HG03159 (cell line): ENCODE results near the gene NPM3.

Experiments used
- ATAC-seq: cut with Tn5 transposase; IDR thresholded peaks from one replicate; pipeline ENCODE4 v1.9.1; 2021; ENCODE audit warnings: mild to moderate bottlenecking, moderate library complexity; ENCODE audit not compliant: unreplicated experiment

NPM3 gene

GRCh38 chr10:101760510-101760909 is 22.7 kb downstream of the NPM3 start:
- ATAC-seq: no peak

DNA sequence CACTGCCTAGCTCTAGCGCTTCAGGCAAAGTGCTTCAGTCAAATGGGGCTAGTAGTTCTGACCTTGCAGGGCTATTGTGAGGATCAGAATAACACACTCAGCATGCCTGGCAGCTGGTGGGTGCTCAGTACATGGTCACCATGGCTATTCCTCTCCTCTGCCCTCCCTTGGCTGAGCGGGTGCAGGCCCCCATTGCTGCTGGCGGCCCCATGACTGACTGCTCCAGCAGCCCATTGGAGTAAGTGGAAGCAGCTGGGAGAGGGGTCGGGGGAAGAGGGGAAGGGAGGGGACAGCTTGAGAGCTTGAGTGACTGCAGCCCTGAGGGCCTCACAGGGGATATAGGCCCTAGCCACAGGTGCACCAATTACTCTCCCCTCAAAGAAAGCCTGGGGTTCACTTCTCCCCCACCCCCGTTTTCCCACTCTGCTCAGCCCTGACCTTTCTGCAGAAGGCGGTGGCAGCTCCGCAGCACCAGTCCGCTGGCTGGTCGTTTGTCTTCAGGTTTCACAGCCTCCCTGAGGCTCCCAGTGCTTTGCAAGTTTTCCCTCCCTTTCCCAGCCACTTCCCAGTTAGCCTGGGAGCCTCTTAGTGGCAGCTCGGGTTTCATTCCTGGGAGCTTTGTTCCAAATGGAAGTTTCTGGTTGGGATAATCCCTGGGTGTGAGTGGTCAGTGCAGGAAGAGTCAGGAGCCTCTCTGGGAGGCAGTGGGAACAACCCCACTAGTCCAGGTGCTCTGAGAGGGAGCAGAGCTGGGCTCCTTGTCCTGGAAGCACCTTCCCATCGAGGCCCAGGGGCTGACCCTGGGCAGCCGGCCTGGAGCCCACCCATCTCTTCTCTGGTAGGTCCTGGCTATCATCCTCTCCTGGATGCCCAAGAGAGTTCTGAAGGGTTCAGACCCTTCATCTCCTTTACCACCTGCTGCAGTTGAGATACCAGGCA is 23.7 kb downstream of the NPM3 start:
- no peak for ATAC-seq

DNA sequence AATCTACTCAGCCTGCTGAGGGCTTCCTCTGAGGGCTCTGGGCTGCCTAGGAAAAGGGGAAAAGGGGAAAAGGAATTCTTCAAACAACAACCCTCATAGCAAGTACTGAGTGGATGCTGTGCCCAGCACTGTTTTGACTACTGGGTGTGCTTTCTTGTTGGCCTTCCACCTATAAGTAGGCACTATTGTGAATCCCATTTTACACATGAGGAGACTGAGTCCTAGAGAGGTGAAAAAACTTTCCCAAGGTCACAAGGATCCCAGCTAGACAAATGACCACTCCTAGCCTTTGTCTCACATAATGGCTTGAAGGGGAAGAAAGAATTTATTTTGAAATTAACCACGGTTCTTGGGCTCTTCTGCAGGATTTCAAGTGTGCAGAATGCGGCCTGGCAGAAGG is 24.4 kb downstream of the NPM3 start:
- ATAC-seq: no peak

DNA sequence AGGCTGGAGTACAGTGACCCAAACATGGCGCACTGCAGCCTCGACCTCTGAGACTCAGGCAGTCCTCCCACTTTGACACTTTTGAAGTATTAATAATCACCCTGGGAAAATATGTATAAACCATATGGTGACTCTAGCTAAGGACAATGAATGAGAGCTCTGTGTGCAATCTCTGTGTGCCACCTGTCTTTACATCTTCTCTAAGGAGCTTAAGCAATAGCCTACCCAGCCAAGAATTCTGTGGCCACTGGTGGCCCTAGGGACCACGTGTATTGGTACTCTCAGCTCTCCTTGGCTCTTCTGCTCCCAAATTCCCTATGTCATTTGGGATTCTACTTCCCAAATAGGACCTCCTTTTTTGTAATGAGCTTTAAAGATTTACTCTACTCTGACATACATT is 31.0 kb downstream of the NPM3 start:
- no peak for ATAC-seq

DNA sequence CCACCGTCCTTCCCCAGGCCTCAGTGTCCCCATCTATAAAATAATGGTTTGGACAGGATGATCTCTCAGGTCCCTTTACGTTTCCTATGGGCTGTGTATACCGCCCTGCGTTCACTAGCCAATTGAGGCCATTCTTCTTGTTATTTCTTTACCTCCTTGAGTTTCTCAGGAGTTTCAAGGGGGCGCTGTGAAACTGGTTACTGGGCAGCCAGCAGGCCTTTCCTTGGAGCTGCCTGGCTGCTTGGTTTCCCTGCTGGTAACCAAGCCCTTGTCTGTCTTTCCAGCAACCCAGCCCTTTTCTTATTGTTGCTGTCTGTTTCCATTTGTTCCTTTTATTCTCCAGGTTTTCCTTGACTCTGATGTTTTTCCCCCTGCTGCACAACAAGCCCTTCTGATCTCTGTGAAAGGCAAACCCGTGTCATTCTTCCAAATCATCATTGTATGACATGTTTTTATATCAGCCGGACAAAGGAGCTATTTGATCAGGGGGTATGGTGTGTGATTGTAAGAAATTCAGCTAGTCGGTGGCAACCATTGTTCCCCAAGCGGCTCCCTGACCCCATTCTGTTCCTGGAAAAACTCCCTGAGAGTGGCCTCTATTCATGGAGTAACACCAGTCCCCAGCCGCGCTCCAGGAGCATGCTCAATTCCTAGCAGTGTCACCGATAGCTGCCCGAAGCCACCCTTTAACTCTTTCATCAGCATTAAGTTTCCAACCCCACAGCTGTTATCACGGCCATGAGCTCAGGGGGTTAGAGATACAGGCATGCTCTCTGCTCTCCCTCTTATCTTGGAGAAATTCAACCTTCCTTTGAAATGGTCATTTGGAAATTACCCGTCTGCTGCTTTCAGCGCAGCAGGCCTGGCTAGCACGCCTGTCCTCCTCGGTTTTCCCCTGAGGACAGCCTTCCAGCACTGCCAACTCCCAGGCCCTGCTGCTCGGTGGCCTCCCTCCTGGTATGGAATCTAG is 33.9 kb downstream of the NPM3 start:
- ATAC-seq: no peak

DNA sequence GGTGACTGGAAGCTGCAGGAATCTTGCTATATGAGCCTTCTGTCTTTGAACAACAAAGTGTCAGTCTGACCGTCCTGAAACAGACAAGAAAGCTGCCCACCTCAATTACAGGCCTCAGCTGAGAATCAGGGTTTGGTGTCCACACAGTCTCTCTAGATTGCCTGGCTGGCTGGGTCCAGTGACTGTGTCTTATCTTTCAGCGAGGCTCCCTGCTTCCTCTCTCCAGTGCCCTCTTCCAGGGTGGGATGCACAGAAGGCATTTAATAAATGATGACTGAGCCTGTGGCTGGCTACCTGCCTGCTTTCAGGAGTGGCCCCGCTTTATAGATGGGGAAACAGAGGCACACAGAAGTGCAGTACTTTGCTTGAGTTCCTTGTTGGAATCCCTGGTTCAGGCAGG is 34.8 kb downstream of the NPM3 start:
- ATAC-seq: no peak

DNA sequence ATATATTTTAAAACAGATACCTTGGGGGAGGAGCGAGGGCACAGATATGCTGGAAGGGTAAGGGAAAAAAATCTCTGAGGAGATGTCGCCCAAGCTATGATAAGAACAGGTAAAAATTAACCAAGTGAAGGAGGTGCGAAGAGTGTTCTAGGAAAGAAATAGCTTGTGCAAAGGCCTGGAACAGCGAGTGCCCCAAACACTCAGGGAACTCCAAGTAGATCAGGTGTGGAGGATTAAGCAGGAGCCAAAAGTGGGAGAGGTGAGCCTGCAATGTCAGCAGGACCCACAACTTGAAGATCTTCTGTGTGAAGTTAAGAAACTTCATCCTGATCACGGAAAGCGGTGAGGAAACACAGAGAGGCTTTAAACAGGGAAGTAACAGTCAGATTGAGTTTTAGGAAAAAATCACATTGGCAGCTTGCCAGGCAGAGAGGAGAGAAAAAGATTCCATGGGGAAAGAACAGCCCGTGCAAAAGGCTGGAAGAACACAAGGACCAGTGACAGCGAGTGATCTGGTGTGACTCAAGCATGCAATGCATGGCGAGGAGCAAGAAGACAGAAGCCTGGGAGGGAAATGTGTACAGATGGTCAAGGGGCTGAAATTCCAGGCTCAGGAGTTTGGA is 38.1 kb downstream of the NPM3 start:
- ATAC-seq: no peak

DNA sequence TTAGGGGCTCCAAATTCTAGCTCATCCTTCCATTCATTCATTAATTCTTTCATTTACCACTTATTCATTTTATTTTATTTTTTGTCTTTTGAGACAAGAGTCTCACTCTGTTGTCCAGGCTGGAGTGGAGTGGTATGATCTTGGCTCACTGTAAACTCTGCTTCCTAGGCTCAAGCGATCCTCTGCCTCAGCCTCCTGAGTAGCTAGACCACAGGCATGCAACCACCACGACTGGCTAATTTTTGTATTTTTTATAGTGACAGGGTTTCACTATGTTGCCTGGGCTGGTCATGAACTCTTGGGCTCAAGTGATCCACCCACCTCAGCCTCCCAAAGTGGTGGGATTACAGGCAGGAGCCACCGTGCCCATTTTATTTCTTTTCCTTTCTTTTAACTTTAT is 39.0 kb downstream of the NPM3 start:
- ATAC-seq: no peak

DNA sequence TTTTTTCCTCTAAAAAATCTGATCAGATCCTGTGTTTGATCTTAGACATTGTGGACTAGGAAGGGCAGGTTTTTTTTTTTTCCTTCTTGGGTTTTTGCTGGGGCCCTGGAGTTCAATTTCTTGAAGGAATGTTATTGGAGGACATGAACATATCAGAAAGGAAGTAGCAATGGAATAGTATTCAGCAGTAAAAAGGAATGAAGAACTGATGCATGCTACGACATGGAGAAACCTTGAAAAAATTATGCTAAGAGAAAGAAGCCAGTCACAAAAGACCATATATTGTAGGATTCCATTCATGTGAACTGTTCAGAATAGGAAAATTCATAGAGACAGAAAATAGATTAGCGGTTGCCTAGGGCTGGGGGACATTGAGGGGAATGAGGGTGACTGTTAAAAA is 41.3 kb downstream of the NPM3 start:
- no peak for ATAC-seq

- ATAC-seq: no peak
Measured at GRCh38 chr10:101736666-101737065, 46.6 kb downstream of the NPM3 start.

- no peak for ATAC-seq
Measured at GRCh38 chr10:101732096-101732495, 51.1 kb downstream of the NPM3 start.
